Stimulated activated CD4-positive, alpha-beta T cell treated with anti-CD3 and anti-CD28 coated beads, TNF-alpha, amount 100 ng/mL, for 1 hour (primary cell): Measurements from ENCODE around the gene GRK4.
"Not testable (repeated sequence)": the region's sequence is repeated elsewhere in the genome, so short reads cannot be mapped to it uniquely, and the experiment has no call there.

Experiments
- DNase-seq, 3 donors: peaks; one replicate each; pipeline ENCODE4 v3.0.0-alpha.2; 2020; ENCODE audit warnings: low read depth in 3 of 3, low spot score in 1 of 3

The GRK4 gene

GRCh38 chr4:2958446-2958845, 4.9 kb upstream of the GRK4 start:
- DNase-seq: no peak

DNA sequence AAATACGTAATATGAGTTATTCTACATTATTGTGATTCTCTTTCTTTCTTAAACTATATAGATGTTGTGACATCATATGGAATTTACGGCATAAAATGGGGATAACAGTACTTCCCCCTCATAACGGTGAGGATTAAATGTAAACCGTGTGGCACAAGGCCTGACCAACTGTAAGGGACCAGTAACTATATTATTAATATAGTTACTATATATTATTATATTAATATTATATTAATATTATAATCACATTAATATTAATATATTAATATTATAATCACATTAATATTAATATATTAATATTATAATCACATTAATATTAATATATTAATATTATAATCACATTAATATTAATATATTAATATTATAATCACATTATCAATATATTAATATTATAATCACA, 2.9 kb upstream of the GRK4 start:
- not testable (repeated sequence) for DNase-seq

GRCh38 chr4:2961421-2961810, 2.0 kb upstream of the GRK4 start:
- no peak for DNase-seq

DNA sequence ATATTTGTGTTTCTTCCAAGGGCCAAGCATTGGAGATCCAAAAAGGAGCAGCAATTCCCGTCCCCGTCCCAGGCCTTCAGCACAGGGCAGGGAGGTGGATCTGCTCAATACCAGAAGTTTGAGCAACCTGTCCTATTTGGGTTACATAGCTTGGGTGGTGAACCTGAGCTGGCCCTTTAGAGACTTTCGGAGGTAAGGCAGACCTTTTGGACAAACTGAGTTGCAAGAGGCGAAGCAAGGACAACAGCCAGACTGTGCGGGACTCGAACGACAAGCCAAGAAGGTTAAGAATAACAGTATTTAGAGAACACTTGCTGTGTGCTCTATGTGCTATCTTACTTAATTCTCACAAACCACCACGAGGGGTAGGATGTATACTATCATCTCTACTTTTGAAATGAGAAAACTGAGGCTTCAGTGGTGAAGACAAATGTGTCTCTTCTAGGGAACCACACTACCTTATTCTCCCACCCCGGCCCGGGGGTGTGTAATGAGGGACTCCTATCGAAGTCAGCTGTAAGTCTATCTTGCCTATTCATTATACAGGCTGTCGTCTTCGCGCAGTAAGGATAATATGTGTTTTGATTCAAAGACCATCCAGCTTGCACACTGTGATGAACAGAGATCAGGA, 1.4 kb upstream of the GRK4 start:
- DNase-seq: peak in 1 of 3 donors; percentile 39

GRCh38 chr4:2962614-2963174, 677 bp upstream of the GRK4 start:
- no peak for DNase-seq

- DNase-seq: no peak
Measured at GRCh38 chr4:2963966-2964471, 648 bp downstream of the GRK4 start.

DNA sequence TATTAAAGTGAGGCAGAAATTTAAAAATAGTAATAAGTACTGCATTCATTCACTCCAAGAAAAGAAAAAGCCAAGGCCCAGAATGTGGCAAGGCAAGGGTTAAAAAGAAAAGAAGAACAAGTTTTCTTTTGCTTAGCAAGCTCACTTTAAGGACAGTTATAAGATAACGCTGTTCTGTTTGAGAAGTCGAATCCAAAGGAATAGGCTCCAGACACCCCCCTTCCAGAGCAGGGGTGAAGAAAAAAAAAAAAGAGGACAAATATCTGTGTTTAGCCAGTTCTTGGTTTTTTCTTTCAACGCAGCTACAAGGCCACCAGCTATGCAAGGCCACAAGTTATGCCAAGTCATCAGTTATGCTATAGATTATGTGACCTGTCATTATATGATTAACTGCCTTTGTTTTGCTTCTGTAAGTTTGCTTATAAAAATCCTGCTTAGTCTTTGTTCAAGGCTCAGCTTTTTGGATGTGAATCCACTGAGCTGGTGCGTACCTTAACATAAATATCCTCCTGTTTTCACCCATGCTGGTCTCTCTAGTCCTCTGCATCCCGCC, 1.4 kb downstream of the GRK4 start:
- DNase-seq: no peak

- DNase-seq: no peak
Measured at GRCh38 chr4:2965262-2965661, 1.9 kb downstream of the GRK4 start.

DNA sequence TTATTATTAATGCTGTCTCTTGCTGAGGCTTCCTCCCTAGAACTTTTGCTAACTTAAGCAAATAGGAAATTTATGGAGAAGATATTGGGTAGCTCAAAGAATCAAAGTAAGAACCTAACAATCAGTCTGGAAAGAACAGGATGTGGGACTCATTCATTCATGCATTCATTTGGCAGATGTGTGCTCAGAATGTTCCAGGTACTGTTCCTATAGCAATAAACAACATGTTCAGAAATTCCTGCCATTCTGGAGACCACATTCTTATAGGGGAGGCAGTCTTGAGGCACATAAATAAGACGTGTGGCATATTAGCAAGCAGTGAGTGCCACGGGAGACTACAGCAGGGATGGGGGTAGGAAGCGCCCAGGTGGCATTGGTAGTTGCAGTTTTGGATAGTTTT, 5.0 kb downstream of the GRK4 start:
- DNase-seq: no peak

GRCh38 chr4:2971275-2971674, 7.9 kb downstream of the GRK4 start:
- no peak for DNase-seq

DNA sequence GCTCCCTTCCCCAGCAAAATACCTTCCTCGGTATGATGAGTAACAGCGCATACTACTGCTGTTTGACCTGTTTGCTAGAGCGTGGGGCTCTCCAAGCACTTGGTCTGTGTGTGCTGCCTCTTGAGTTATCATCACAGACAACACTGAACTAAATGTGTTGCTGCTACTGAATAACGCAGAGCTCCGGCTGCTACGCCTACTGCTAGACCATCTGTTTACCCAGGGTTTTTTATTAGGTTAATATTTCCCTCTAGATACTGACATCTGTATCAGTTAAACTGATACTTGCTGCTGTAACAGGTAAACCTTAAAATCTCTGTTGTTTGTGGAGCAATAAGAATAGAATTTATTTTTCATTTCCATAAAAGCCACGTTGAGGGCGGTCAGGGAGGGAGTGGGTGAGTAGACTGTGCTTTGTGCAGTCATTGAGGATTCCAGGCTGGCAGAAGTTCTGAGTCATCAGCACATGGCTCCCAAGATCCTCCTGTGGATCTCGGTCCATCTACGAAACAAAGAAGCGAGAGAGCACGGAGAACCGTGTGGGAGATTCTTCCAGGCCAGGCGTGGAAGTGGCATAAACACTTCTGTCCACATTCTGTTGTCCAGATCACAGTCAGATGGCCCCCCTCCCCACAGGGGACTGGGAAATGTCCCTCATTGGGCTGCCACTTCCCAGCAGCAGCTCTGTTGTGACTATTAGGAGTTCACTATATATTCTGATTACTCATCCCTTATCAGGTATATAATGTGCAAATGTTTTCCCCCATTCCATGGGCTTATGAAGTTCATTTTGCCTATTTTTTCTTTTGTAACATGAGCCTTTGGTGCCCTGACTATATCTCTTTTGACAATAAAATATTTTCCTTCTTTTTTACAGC, 14.1 kb downstream of the GRK4 start:
- DNase-seq: no peak

- no peak for DNase-seq
Measured at GRCh38 chr4:2981256-2981819, 18.0 kb downstream of the GRK4 start.

DNA sequence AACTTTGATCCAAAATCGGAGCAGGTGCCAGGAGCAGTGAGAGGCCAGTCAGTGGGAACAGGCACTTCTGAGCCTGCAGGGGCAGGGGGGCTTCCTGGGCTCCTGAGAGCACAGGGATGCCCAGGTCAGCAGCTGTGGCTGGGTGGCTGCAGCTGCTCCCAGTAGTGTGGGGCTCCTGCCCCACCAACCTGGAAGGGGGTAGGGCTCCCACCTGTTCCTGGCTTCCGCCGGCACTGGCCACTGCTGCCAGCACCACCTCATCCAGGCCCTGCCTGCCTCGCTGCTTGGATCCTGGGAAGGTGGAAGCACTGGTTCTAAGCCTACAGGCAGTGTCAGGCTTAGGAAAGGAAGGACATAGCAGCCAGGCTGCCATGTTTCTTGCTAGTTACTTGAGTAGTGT, 18.6 kb downstream of the GRK4 start:
- DNase-seq: no peak

DNA sequence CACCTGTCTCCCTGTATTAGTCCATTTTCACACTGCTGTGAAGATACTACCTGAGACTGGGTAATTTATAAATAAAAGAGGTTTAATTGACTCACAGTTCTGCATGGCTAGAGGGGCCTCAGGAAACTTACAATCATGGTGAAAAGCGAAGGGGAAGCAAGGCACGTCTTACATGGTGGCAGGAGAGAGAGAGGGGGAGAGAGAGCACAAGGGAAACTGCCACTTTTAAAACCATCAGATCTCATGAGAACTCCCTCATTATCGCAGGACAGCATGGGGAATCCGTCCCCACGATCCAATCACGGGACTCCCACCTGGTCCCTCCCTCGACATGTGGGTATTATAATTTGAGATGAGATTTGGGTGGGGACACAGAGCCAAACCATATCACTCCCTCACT, 20.3 kb downstream of the GRK4 start:
- DNase-seq: not testable (repeated sequence)

DNA sequence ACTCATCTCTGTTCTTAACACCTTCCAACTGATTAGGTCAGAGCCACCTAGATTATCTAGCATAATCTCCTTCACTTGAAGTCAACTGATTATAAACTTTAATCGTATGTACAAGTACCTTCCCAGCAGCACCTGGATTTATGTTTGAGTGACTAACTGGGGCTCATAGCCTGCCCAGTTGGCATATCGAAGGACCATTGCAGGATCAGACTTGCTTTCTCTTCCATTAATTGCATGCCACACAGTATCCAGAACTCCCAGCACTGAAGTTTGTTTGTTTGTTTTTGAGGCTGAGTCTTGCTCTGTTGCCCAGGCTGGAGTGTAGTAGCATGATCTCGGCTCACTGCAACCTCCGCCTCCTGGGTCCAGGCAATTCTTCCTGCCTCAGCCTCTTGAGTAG, 27.9 kb downstream of the GRK4 start:
- DNase-seq: no peak

DNA sequence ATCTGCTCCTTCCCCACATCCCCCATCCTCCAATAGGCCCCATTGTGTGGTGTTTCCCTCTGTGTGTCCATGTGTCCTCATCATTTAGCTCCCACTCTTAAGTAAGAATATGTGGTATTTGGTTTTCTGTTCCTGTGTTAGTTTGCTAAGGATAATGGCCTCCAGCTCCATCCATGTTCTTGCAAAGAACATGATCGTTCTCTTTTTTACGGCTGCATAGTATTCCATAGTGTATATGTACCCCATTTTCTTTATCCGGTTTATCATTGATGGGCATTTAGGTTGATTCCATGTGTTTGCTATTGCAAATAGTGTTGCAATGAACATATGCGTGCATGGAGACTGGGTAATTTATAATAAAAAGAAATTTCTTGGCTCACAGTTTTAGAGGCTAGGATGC, 31.5 kb downstream of the GRK4 start:
- DNase-seq: no peak

DNA sequence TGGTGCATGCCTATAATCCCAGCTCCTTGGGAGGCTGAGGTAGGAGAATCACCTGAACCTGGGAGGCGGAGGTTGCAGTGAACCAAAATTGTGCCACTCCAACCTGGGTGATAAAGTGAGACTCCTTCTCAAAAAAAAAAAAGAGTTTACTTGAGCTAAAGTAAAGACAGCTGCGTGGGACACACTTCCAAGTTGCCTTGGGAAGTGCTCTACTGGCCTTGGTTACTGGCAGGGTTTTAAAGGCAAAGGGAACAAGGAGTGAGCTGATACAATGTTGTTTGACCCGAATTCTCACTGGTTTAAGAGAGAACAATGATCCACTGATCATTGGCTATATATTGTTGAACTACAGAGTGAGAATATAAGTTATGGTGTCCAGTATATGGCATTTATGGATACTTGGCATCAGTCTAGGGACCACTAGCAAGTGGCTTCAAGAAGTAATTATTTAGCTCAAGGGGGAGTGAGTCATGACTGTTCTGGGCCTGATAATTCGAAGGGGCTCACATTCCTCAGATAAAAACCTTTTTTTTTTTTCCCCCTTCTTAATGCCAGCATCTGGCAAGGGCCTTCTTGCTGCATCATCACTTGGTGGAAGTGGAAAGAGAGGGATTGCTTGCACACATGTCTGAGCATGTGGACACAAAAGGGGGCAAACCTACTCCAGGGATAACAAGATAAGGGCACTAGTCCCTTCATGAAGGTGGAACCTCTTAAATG, 32.3 kb downstream of the GRK4 start:
- DNase-seq: no peak

DNA sequence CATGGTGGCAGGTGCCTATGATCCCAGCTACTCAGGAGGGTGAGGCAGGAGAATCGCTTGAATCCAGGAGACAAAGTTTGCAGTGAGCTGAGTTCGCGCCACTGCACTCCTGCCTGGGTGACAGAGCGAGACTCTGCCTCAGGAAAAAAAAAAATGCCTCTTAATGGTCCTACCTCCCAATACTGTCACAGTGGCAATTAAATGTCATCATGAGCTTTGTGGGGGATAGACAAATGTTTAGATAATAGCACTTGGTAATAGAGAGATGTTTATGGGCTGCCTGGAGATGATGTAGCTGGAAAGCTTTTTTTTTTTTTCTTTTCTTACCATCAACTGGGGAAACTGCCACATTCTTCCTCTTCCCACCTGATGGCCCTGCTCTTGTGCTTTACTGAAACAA, 33.0 kb downstream of the GRK4 start:
- no peak for DNase-seq

DNA sequence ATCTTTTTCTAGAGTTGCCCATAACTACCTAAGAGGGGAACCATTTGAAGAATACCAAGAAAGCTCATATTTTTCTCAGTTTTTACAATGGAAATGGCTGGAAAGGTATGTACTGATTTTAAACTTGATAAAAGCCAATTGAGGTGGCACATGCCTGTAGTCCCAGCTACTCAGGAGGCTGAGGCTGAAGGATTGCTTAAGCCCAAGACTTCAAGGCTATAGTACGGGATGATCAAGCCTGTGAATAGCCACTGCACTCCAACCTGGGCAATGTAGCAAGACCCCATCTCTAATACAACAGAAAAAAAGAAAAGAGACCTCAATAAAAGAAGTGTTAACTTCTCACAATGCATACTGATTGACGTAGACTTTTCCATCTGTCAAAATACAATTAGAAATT, 44.4 kb downstream of the GRK4 start:
- DNase-seq: no peak

DNA sequence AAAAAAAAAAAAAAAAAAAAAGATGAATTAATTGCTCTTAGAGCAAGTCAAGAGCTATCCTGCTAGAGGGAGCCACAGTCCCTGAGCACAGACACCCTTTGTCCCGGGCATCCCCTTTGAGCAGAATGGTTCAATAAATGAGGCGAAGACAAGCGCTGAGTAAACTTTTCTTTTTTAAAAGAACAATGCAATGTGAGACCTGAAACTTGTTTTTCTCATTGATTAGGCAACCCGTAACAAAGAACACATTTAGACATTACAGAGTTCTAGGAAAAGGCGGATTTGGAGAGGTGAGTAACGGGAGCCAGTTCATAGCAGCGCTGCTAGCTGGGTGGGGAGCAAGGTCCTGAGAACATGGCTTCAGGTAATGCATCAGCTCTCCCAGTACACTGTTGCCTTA, 46.1 kb downstream of the GRK4 start:
- DNase-seq: no peak

DNA sequence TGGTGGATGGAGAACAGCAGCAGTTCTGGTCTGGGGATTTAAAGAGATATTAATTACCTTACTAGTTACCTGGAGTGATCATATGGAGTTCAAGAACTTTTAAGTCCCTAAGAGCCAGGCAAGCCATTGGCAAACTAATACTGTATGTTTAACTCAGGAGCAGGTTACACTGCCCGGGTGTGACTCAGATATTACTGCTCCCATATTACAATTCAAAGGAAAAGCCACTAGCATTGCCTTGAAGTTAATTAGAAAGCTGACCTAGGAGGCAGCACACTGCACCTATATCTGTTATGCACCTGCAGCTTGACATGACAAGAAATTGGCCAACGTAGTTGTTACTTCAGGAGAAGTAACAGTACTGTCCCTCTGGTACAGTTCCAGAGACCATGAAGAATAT, 47.2 kb downstream of the GRK4 start:
- DNase-seq: no peak
